SKM-1 treated with dmso at 0.1 percent for 144 hours (cell line): ENCODE measurements around the gene ASPDH.
"Not testable (repeated sequence)": the region's sequence is repeated elsewhere in the genome, so short reads cannot be mapped to it uniquely, and the experiment has no call there.

Experiments
- DNase-seq: peaks from one replicate; lab custom pipeline; 2025; ENCODE audit not compliant: unreplicated experiment; lab: John Stamatoyannopoulos, UW

Gene ASPDH

GRCh38 chr19:50548191-50549058 lies 34.7 kb upstream of the ASPDH start:
- no peak for DNase-seq

GRCh38 chr19:50547385-50548190 lies 33.9 kb upstream of the ASPDH start:
- no peak for DNase-seq

GRCh38 chr19:50546527-50547221 lies 33.0 kb upstream of the ASPDH start:
- DNase-seq, result no peak

- no peak for DNase-seq
These were observed 29.2 kb upstream of the ASPDH start for GRCh38 chr19:50542943-50543342.

GRCh38 chr19:50537769-50538230 lies 24.1 kb upstream of the ASPDH start:
- peak; percentile 36 for DNase-seq

GRCh38 chr19:50537306-50537685 lies 23.6 kb upstream of the ASPDH start:
- no peak for DNase-seq

- no peak for DNase-seq
These were observed 23.1 kb upstream of the ASPDH start for GRCh38 chr19:50536662-50537305.

GRCh38 chr19:50535672-50536187 lies 22.0 kb upstream of the ASPDH start:
- no peak for DNase-seq

- DNase-seq, result no peak
These were observed 20.8 kb upstream of the ASPDH start for GRCh38 chr19:50534478-50534877.

- DNase-seq, result no peak
These were observed 19.2 kb upstream of the ASPDH start for GRCh38 chr19:50532952-50533351.

- no peak for DNase-seq
These were observed 17.5 kb upstream of the ASPDH start for GRCh38 chr19:50531171-50531612.

- not testable (repeated sequence) for DNase-seq
These were observed 14.3 kb upstream of the ASPDH start for GRCh38 chr19:50528052-50528451.

GRCh38 chr19:50522881-50523280 lies 9.2 kb upstream of the ASPDH start:
- DNase-seq, result no peak

- DNase-seq, result no peak
These were observed 7.2 kb upstream of the ASPDH start for GRCh38 chr19:50520822-50521465.

GRCh38 chr19:50519006-50519575 lies 5.4 kb upstream of the ASPDH start:
- no peak for DNase-seq

- DNase-seq, result no peak
These were observed 4.6 kb upstream of the ASPDH start for GRCh38 chr19:50518091-50519005.

- no peak for DNase-seq
These were observed 4.0 kb upstream of the ASPDH start for GRCh38 chr19:50517704-50518075.

- no peak for DNase-seq
These were observed 3.4 kb upstream of the ASPDH start for GRCh38 chr19:50516964-50517703.
